T1000 (cell line): ENCODE measurements around the gene ACSS3.

ENCODE experiments used
- DNase-seq: peaks from one replicate; lab custom pipeline; 2025; ENCODE audit warnings: mixed read lengths; lab: John Stamatoyannopoulos, UW

The ACSS3 gene

DNA sequence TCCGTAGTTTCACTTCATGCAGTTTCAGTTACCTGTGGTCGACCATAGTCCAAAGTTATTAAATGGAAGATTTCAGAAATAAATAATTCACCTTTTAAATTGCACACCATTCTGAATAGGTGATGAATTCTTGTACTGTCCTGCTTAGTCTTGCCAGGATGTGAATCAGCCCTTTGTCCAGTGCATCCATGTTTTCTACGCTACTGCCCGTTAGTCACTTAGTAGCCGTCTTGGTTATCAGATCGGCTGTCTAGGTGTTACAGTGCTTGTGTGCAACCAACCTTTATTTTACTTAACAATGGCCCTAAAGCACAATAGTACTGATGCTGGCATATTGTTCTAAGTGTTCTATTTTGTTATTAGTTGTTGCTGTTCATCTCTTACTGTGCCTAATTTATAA lies 146.7 kb downstream of the ACSS3 start:
- no peak for DNase-seq

DNA sequence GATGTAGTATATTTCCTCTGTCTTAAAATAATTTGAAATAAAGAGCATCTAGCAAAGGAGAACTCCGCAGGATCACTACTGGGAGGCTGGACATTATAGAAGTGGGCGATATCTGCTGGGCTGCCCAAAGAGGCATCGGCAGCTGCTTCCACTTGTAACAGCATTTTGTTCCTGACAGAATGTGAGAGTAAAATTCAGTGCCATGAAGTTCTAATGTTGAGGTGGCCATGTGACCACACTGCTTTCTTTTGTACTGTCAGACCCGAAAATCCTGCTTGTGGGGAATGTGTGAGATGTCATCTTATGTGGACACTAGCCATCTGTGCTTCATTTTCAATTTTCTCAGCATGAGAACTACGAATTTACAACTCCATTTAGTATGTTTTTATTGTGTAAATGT lies 151.9 kb downstream of the ACSS3 start:
- no peak for DNase-seq

DNA sequence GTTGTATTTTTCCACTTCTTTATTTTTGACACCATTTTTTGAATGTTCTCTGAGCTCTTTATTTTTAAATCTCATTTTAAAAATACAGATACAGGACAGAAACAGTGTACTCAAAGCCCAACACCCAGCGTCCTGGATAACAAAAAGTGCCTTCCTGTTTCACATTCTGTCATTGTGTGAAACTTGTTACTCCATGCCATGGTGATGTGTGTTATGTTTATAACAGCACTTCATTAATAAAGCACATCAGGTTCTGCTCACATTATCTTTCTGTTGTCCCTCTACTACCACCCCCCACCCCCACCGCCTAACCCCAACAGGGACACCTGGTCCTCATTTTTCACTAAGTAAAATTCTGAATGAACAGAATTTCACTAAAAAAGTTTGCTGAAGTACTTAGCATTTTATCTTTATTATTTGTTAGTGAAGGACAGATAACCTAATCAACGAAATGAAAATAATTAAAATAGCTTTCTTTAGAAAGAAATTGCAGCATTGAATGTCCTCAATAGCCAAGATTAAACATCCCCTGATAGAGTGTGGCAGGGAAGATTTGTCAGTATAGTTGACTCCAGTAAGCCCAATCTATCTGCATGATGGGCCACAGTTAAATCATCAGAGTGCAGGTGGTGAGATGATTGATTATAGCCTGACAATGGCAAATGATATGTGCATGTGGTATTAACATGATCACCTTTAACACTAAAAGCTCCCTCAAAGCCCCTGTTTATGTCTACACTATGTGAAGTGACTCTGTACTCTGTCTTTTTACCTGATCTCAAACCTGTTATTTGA lies 153.9 kb downstream of the ACSS3 start:
- DNase-seq = no peak

DNA sequence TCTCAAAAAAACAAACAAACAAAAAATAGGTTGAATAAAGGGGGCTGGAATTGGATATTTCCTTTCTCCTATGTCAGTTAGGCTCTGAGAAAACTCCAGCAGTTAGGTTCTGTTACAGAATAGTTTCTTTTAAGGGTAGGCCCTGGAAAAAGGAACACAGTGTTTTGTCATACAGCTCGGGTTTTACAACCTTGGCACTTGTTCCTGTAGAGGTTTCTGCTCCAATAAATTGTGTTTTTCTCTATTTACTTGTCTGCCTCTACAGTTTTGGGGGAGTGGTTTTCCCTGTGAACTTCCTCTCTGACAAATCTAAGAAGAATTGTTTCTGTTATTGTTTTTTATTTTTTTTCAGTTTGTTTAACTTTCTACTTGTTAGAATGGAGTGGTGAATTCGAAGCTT lies 167.6 kb downstream of the ACSS3 start:
- no peak for DNase-seq

DNA sequence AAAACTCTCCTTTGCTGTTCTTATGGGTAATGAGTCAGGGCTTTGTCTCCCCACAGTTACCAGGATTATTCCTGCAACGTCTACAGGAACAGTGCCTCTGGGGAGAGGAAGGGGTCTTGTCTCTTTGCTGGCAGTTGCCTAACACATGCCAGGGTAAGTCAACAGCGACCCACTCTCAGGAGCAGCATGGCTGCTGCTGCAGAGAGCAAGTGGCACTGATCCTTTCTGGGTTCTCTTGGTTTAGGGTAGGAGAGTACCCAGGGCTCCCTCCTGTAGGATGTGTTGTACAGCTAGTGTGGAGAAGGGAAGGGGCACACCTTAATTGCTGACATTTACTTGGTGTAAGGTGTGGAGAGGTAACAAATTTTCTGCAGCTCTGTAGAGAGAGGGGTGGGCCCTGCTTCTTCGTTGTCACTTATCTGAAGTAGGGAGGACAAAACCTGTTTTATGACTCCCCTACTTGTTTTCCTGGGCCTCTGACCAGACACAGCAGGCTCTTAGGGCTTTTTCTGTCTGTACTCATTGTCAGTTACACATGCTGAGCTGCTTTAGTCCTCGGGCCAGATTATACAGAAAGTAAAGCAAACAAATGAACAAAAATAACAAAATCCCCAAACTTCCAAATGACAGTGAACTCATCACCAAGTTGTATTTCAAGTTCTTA lies 168.2 kb downstream of the ACSS3 start:
- no peak for DNase-seq

DNA sequence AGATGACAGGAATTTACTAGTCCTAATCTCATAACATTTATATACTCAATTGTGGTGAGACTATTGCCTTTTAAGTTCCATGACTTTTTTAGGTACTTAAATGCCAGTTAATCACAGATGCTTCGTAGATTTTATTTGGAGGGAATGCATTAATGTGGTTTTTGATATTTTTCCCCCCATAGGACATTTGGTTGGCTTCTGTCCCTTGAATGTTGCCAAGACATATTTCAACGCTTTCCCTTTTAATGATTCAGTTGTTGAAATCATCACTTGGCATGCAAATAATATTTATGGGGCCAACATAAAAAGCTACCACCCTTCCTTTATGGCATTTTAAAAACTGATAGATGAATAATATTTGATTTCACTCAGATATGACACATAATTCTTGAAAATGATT lies 172.1 kb downstream of the ACSS3 start:
- no peak for DNase-seq

DNA sequence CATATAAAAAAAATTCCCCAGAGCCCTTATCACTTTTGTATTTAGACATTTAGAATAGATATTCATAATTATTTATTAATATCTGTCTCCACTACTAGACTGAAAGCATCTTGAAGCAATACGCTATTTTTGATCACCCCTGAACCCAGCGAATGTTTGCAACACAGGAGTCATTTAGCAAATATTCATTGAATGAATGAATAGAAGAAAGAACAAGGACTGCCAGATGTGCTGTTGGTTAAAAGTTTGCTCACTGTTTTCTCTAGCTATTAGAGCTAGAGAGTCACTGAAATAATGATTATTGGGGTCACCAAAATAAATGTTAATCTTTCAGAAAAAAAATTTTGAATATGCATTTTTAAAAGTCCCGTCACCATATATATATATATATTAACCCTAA lies 174.3 kb downstream of the ACSS3 start:
- no peak for DNase-seq

DNA sequence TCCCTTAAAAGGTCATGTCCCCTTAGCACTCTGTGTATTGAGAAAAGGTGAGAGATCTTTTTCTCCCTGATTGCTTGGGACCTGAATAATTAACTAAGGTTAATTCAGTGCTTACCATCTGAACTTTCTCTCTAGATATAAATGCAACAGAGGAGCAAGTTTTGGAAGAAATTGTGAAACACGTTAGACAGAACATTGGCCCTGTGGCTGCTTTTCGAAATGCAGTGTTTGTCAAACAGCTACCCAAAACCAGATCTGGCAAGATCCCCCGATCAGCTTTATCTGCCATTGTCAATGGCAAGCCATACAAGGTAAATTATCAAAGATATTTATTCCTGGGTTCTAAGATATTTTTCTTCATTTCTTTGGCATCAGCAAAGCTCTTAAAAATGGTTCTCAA lies 175.5 kb downstream of the ACSS3 start:
- no peak for DNase-seq

DNA sequence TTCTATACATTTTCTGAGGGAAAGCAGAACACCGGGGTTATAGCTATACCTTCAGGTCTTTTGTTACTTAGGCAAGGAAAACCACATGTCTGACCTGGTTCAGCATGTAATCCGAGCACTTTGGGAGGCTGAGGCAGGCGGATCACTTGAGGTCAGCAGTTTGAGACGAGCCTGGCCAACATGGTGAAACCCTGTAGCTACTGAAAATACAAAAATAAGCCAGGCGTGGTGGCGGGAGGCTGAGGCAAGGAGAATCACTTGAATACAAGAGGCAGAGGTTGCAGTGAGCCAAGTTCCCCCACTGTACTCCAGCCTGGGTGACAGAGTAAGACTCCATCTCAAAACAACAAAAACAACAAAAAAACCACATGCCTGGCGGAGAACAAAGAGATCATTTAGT lies 177.6 kb downstream of the ACSS3 start:
- DNase-seq = no peak

DNA sequence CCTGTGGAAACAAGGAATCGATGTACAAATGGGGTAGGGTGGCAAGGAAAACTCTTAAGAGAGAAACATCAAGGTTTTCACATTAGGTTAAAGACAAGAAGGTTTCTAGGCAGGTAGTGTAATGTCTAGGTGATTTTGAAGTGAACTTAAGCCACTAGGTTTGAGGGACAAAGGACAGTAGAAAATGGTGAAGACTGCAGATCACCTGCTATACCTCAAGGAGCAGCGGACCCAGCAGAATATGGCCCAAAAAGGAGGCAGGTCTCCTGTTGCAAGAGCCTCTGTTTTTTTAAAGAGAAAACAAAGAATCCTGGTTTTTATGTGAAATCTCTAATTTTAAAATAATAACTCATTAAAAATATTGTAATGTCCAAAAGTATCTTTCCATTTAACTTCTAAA lies 178.1 kb downstream of the ACSS3 start:
- no peak for DNase-seq

DNA sequence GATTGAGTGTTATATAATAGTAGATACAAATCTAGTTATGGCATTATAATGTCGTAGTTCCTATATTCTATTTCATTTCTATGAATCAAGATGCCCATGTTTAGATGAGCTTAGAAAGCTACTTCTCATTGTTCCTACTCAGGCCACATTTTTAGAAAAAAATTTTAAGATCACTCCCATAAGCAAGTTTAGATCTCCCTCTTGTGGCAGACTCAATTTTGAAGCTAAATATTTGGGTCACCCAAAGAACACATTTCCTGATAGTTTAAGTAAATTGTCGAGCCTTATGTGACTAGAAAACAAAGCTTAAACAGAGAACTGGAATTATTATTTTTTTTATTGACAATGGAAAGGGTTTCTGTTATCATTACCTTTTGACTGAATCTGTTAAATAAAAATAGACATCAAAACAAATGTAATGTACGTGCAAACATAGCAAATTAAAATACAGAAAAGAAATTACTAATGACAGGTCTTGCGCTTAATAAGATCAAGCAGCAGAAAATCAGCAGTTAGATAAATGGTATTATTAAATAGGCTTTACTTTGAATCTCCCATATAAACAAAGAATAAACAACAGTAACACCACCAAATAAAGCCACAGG lies 180.2 kb downstream of the ACSS3 start:
- DNase-seq = no peak

DNA sequence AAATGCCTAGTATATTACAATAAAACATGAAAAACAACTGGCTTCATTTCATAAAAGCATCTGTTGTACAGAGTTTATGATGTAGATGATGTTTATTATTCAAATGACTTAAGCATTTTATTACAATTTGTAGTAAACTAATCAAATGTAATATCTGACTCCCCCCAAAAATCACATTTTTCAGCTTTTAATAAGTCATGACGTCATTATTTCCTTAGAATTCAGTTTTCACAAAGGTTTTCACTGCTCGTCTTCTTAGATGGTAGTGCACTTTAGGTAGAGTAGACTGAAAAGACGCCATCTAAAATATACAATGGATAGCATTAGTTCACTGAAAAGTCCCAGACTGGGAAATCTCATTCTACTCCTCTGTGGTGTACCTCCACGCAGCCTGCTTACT lies 181.5 kb downstream of the ACSS3 start:
- no peak for DNase-seq

DNA sequence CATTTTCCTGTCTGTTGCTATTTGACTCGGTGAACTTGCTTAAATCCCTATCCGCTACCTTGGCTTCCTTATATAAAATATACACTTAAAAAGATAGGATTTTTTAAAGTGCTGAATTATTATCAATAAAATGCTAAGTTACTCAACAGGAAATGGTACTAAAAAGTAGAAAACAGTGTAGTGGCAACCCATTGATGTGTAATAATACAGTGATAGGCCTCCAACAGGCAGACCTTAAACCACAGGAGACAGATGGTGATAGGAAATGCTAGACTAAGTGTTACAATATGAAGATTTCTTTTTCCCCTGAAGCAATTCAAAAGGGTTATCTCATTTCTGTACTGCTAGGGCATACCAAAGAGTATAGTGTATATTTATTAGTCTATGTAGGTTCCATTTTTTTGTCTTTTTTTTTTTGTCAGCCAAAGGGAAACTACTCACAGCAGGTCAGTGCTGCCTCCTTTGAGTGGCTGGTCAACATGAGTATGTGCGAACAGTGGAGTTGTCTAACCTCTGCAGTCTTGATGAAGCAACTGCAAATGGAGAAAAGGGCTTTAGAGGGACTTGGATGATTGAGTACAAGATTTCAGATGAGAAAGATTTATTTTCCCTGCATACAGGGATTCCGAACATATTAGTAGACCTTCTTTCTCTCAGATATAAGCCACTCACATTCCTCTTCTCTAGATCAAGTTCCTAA lies 183.8 kb downstream of the ACSS3 start:
- DNase-seq = no peak

DNA sequence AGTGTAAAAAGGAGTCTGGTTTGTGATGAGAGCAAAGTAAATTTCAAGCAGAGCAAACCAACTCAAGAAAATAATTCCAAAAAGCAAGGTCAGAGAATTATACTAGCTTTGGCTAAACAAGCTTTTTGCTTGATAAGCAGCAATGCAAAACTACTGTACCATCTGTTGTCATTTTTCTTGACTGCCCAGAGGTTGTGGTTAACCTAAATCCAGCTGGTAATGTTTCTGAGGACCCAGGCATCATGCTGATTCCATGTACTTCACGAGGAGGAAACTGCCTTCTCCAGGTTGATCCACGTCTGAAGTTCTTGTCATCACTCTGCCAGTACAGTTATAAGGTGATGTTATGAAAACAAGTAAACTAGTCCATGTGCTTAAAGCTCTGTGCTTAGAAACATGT lies 185.2 kb downstream of the ACSS3 start:
- no peak for DNase-seq

DNA sequence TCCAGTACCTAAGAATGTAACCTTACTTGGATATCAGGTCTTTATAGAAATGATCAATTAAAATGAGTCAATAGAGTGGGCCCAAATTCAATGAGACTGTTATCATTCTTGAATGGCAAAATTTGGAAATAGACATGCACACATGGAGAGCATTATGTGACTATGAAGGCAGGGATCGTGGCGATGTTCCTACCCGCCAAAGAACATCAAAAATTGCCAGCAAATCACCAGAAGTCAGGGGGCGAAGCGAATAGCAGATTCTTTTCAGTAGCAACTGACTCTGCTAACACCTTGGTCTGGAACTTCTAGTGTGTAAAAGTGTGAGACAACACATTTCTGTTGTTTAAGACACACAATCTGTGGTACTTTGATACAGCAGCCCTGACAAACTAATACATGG lies 192.5 kb downstream of the ACSS3 start:
- DNase-seq = no peak

DNA sequence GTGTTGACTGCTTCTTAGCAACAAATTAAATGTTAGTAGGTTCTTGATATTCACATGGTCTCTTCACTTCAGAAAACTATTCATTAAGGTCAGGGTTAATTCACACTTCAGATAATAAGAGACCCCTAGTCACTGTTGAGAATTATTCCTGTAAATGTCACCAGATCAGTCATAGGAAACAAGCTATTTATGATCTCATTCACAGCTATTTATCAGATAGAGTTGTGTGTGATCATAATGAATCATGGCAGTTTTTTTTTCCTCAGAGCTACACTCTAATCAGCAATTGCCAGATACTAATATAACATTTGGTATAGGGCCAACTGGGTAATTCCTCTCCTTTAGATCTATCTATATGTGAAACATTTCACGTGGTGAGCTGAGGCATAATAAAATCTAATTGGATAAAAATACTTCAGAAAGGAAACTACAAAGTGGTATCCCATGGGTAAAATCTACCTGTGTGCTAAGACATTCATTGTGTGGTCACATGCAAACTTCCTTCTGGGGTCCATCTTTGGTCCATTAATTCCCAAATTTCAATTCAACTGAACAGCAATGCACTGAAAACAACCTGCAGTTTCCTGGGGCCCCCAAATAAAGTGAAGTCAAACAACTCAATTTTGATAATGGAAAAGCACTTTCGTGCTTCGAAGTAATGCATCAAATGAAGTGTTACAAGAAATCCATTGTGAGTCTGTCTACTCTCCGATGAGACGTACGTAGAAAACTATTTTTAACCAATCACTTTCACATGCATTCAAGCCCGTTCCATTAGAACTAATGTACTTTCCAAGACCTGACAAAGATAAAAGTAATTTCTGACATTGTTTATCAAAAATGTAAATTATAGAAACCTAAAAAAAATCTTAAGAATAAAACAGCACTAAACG lies 197.0 kb downstream of the ACSS3 start:
- no peak for DNase-seq

DNA sequence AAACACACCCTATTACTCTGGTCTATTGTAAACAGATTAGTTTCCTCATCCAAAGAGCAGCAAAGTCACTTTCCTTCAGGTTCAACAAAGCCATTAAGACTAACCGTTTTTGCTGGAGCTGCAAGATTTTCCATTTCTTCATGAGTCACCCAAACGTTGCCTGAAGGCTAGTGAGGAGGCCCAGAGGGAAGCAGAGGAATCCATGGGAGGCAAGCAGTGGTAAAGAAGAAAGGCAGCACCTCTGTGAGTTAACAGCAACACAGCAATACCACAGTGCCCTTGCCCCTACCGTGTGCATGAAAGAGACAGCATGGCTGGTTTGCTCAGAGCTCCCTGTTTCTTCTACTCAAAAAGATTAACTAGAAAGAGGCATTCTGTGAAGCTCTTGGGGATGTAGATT lies 206.3 kb downstream of the ACSS3 start:
- peak; percentile 59 for DNase-seq

DNA sequence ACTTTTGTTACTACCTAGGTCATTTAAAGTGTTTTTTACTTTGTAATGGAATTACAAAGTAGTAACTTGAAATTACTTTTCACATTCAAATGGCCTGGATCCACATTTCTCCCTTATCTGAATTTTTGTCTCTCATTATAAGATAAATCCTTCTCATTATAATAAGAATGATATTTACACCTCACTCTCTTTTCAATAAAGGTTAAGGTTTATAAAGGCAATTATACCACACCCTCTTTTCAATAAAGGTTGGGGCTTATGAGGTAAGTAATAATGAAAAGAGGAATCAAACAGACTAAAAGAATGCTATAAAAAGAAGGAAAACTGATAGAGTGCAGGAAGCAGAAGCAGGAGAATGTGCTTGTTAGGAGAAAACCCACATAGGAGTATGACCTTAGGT lies 210.8 kb downstream of the ACSS3 start:
- no peak for DNase-seq

DNA sequence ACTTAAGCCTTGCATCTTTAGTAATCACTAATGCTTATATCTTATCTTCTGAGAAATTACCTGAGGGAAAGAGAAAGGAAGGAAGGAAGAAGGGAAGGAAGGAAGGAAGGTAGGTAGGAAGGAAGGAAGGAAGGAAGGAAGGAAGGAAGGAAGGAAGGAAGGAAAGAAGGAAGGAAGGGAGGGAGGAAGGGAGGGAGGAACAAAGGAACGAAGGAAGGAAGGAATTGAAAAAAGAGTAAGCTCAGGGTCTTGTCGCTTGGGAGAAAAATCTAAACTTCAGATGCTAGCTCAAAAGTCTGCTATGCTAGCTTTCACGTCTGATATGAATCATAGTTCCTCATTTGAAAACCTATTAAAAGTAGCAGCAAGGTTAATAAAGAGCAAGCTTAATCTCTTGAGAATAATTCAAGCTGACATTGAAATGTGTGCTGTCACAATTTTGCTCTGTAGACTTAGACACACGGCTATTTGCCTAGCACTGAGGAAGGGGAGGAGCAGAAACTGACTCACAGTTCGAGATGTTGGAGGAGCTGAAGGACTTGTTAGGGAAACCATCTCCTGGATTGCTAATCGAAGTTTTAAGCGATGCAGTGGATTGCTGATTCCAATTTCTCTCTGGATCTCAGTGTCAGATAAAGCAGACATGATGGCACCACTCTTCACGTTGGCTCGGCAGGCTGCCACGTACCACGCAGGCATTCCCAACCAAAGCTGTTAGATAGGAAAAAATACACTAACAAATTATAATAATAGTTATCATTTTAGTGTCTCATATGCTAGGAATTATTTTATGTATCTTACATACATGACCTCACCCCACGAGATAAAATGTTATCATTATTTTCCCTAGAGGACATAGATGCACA lies 216.7 kb downstream of the ACSS3 start:
- no peak for DNase-seq

DNA sequence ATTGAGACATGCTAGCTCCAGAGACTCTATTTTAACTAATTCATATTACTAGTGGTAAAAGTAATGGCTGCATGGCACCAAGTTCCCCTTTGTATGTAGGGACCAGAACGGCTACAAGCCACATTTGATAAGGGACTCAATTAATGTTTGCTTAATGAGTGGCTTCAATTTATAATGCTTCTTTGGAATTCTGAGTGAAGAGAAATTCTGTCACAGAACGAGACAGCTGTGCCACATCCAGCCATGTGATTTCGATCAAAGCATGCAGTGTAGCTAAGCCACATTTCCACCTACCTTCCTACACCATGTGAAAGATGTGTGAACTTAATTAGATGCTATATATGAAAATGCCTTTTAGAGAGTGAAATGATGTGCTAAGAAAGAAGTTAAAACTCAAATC lies 217.4 kb downstream of the ACSS3 start:
- no peak for DNase-seq
